Fibroblast of lung (primary cell): Measurements from ENCODE around the gene LRRC18. TPM values are rescaled to one million over a fixed set of nuclear protein-coding genes. Genes with fewer than 3 reads are reported as not detected.

ENCODE experiments used
- DNase-seq, 2 donors: peaks; one replicate each; pipeline versions ENCODE4 v3.0.0 to v3.0.0-alpha.2; 2010; ENCODE audit warnings: low read depth in 2 of 2
- H2AFZ ChIP-seq: 2 replicates; pipeline ENCODE4 v1.5.1; 2012; ENCODE audit warnings: low read length, control low read depth, inconsistent platforms
- H3K27ac ChIP-seq: 2 replicates; pipeline ENCODE4 v1.5.1; 2011; ENCODE audit warnings: low read length, control low read depth; ENCODE audit not compliant: insufficient read depth
- H3K27me3 ChIP-seq: 2 replicates; pipeline ENCODE4 v1.5.1; 2011; ENCODE audit warnings: mild to moderate bottlenecking, low read length; ENCODE audit not compliant: control insufficient read depth, insufficient read depth
- H3K36me3 ChIP-seq: 2 replicates; pipeline ENCODE4 v1.5.1; 2011; ENCODE audit warnings: low read length; ENCODE audit not compliant: control insufficient read depth, insufficient read depth
- H3K4me1 ChIP-seq: 2 replicates; pipeline ENCODE4 v1.5.1; 2011; ENCODE audit warnings: low read length; ENCODE audit not compliant: control insufficient read depth, insufficient read depth; ENCODE audit errors: extremely low read depth
- H3K4me2 ChIP-seq: 2 replicates; pipeline ENCODE4 v1.5.1; 2011; ENCODE audit warnings: low read length, control low read depth; ENCODE audit not compliant: insufficient read depth; ENCODE audit errors: extremely low read depth
- H3K4me3 ChIP-seq, 4 experiments: fragments of 200-600 bp in 1 of 4; sonication (generic) in 1 of 4; replicated peaks in 1 of 4; 2 replicates each; pipeline ENCODE4 v1.5.1; 2011 to 2016; ENCODE audit warnings: low read length in 4 of 4, low read depth in 3 of 4, mild to moderate bottlenecking in 3 of 4, control low read depth in 2 of 4, inconsistent platforms in 1 of 4, mixed read lengths in 1 of 4; ENCODE audit not compliant: insufficient read depth in 1 of 4; ENCODE audit errors: control extremely low read depth in 1 of 4
- H3K79me2 ChIP-seq: 2 replicates; pipeline ENCODE4 v1.5.1; 2012; ENCODE audit warnings: mild to moderate bottlenecking, low read length, inconsistent platforms; ENCODE audit not compliant: control insufficient read depth, insufficient read depth
- H3K9ac ChIP-seq: 2 replicates; pipeline ENCODE4 v1.5.1; 2011; ENCODE audit warnings: mild to moderate bottlenecking, low read length, control low read depth; ENCODE audit not compliant: insufficient read depth
- H3K9me3 ChIP-seq: 2 replicates; pipeline ENCODE4 v1.5.1; 2012; ENCODE audit warnings: low read depth, low read length; ENCODE audit not compliant: control insufficient read depth, insufficient read depth
- H4K20me1 ChIP-seq: 2 replicates; pipeline ENCODE4 v1.5.1; 2011; ENCODE audit warnings: low read length; ENCODE audit not compliant: control insufficient read depth, insufficient read depth; ENCODE audit errors: extremely low read depth
- CTCF ChIP-seq, 2 donors: IDR thresholded peaks in 1 of 2; conservative IDR thresholded peaks in 1 of 2; 1 replicate in 1 of 2; 2 replicates in 1 of 2; pipeline ENCODE4 v1.5.1; 2011 to 2012; ENCODE audit warnings: low read length in 2 of 2, control low read depth in 1 of 2, inconsistent platforms in 1 of 2, low read depth in 1 of 2, mild to moderate bottlenecking in 1 of 2
- EZH2 ChIP-seq: IDR thresholded peaks from 2 replicates; pipeline ENCODE4 v1.5.1; 2012; ENCODE audit warnings: low read length, control low read depth, mild to moderate bottlenecking; ENCODE audit errors: missing control alignments
- polyA plus RNA-seq, 2 donors: library from polyadenylated mRNA; depleted of rRNA in 1 of 2; stranded (reverse) in 1 of 2; unstranded in 1 of 2; fragments of >200 nt; gene quantifications; 2 replicates each; pipeline ENCODE4 v1.2.1, GENCODE V29; 2011 to 2012; ENCODE audit warnings: missing spikeins in 1 of 2
- total RNA-seq: library from RNA; depleted of rRNA; stranded (reverse); fragments of >200 nt; gene quantifications from 2 replicates; pipeline ENCODE4 v1.2.1, GENCODE V29; 2014

Gene LRRC18
- total and polyA plus RNA-seq, 2 donors (not counting 1 experiment from before 2014, with no cell fraction given) = 0.66 TPM; not detected in 1

- Histone ChIP-seq H3K4me2 (no peak overlapping the region), H3K27me3 (no peaks in the 10 kb centered on the region), H3K9me3 (no peaks in the 10 kb centered on the region), H3K4me3 (no peak overlapping the region), H2AFZ (no peak overlapping the region), H3K4me1 (peaks cover 2% of the 10 kb centered on the region), H4K20me1 (no peaks in the 10 kb centered on the region), H3K9ac (no peak overlapping the region), H3K27ac (no peak overlapping the region), H3K36me3 (no peaks in the 10 kb centered on the region), H3K79me2 (no peaks in the 10 kb centered on the region)
- TF ChIP-seq CTCF (conservative IDR thresholded peaks at IDR 0.05 in 1 of 2, IDR thresholded peaks at IDR 0.05 in 1 of 2; ENCODE audit: low read depth in 1 of 2, low read length in 2 of 2) = no peak
- TF ChIP-seq EZH2 = no peak
- no peak for DNase-seq
Observed at GRCh38 chr10:48897441-48897790, 42.2 kb downstream of the LRRC18 start.

GRCh38 chr10:48896756-48897440, 42.7 kb downstream of the LRRC18 start:
- no peak overlapping the region for H3K9ac ChIP-seq
- H3K4me2 ChIP-seq = no peak overlapping the region
- no peak overlapping the region for H3K27ac ChIP-seq
- no peaks in the 10 kb centered on the region for H3K9me3 ChIP-seq
- H3K27me3 ChIP-seq = no peaks in the 10 kb centered on the region
- no peak overlapping the region for H3K4me3 ChIP-seq
- peaks cover 2% of the 10 kb centered on the region for H3K4me1 ChIP-seq
- DNase-seq = no peak
- H4K20me1 ChIP-seq = no peaks in the 10 kb centered on the region
- no peaks in the 10 kb centered on the region for H3K79me2 ChIP-seq
- TF ChIP-seq EZH2 (no peak), CTCF (conservative IDR thresholded peaks at IDR 0.05 in 1 of 2, IDR thresholded peaks at IDR 0.05 in 1 of 2; ENCODE audit: low read depth in 1 of 2, low read length in 2 of 2) (no peak)
- no peaks in the 10 kb centered on the region for H3K36me3 ChIP-seq
- H2AFZ ChIP-seq = no peak overlapping the region

- Histone ChIP-seq H3K27me3 (no peaks in the 10 kb centered on the region), H3K4me2 (no peak overlapping the region), H3K9ac (no peak overlapping the region), H3K27ac (no peak overlapping the region), H3K4me1 (peaks cover 2% of the 10 kb centered on the region), H3K4me3 (no peak overlapping the region), H3K36me3 (no peaks in the 10 kb centered on the region), H2AFZ (no peak overlapping the region), H4K20me1 (no peaks in the 10 kb centered on the region), H3K79me2 (no peaks in the 10 kb centered on the region), H3K9me3 (no peaks in the 10 kb centered on the region)
- no peak for DNase-seq
- TF ChIP-seq CTCF (conservative IDR thresholded peaks at IDR 0.05 in 1 of 2, IDR thresholded peaks at IDR 0.05 in 1 of 2; ENCODE audit: low read depth in 1 of 2, low read length in 2 of 2) = no peak
- TF ChIP-seq EZH2 = no peak
Observed at GRCh38 chr10:48895803-48896195, 43.8 kb downstream of the LRRC18 start.
